ENCODE data around the gene GXYLT2. TPM values are rescaled to one million over a fixed set of nuclear protein-coding genes. Genes with fewer than 3 reads are reported as not detected.

Gene GXYLT2
- total RNA-seq, 2 donors from 2014 or later = 32.4 to 35.1 TPM

- no peaks in the 10 kb centered on the region for H3K36me3 ChIP-seq
- H3K9me3 ChIP-seq = no peaks in the 10 kb centered on the region
- H3K4me3 ChIP-seq = no peak overlapping the region
- no peak overlapping the region for H3K27ac ChIP-seq
- H3K27me3 ChIP-seq (replicated peaks; ENCODE audit: insufficient read depth) = no peaks in the 10 kb centered on the region
- peaks cover 7% of the 10 kb centered on the region in 2 donors for H3K4me1 ChIP-seq (ENCODE audit: control insufficient read depth in 1 of 2, low read depth in 2 of 2)
- TF ChIP-seq CTCF (IDR thresholded peaks at IDR 0.05) = no peak
- ATAC-seq (ENCODE audit: insufficient number of reproducible peaks, low FRiP score, low read depth) = no peak
- DNase-seq (ENCODE audit: low spot score) = no peak
These were observed 105.5 kb downstream of the GXYLT2 start for GRCh38 chr3:72993391-72993790.

- ATAC-seq (ENCODE audit: insufficient number of reproducible peaks, low FRiP score, low read depth) = no peak
- Histone ChIP-seq H3K9me3 (no peaks in the 10 kb centered on the region), H3K36me3 (no peaks in the 10 kb centered on the region), H3K4me1 (ENCODE audit: control insufficient read depth in 1 of 2, low read depth in 2 of 2) (peaks cover 26 to 27% of the 10 kb centered on the region in 2 donors), H3K4me3 (no peak overlapping the region), H3K27ac (peak overlapping the region in 1 of 2 donors; percentile 85), H3K27me3 (replicated peaks; ENCODE audit: insufficient read depth) (no peaks in the 10 kb centered on the region)
- TF ChIP-seq CTCF (IDR thresholded peaks at IDR 0.05) = no peak
- DNase-seq (ENCODE audit: low spot score) = no peak
These were observed 107.5 kb downstream of the GXYLT2 start for GRCh38 chr3:72995337-72995736.

GRCh38 chr3:72996121-72996472, 108.3 kb downstream of the GXYLT2 start:
- H3K4me1 ChIP-seq (ENCODE audit: control insufficient read depth in 1 of 2, low read depth in 2 of 2) = peaks cover 34% of the 10 kb centered on the region in 2 donors
- H3K36me3 ChIP-seq = no peaks in the 10 kb centered on the region
- no peak for TF ChIP-seq CTCF (IDR thresholded peaks at IDR 0.05)
- DNase-seq (ENCODE audit: low spot score) = no peak
- H3K4me3 ChIP-seq = peak overlapping the region; percentile 87
- H3K27ac ChIP-seq = peak overlapping the region; percentile 85 to 90
- no peaks in the 10 kb centered on the region for H3K27me3 ChIP-seq (replicated peaks; ENCODE audit: insufficient read depth)
- ATAC-seq (ENCODE audit: insufficient number of reproducible peaks, low FRiP score, low read depth) = no peak
- no peaks in the 10 kb centered on the region for H3K9me3 ChIP-seq

GRCh38 chr3:72996473-72997333, 108.9 kb downstream of the GXYLT2 start, which contains the start of gene PPP4R2:
PPP4R2 (plus strand) TSS chr3:72996811; CDS start chr3:72997038, 227 bp downstream.
- Histone ChIP-seq H3K36me3 (no peaks in the 10 kb centered on the region), H3K9me3 (no peaks in the 10 kb centered on the region), H3K27ac (peak within 1 kb of the TSS; percentile 85 to 90), H3K27me3 (replicated peaks; ENCODE audit: insufficient read depth) (no peaks in the 10 kb centered on the region), H3K4me1 (ENCODE audit: control insufficient read depth in 1 of 2, low read depth in 2 of 2) (peaks cover 35 to 40% of the 10 kb centered on the region in 2 donors), H3K4me3 (peak within 1 kb of the TSS; percentile 87)
- ATAC-seq (ENCODE audit: insufficient number of reproducible peaks, low FRiP score, low read depth) (peak; percentile 82), DNase-seq (ENCODE audit: low spot score) (peak; percentile 56)
- no peak for TF ChIP-seq CTCF (IDR thresholded peaks at IDR 0.05)

- Histone ChIP-seq H3K27me3 (replicated peaks; ENCODE audit: insufficient read depth) (no peaks in the 10 kb centered on the region), H3K27ac (peak overlapping the region; percentile 85 to 90), H3K4me3 (peak overlapping the region; percentile 87), H3K9me3 (no peaks in the 10 kb centered on the region), H3K36me3 (peaks cover 3% of the 10 kb centered on the region), H3K4me1 (ENCODE audit: control insufficient read depth in 1 of 2, low read depth in 2 of 2) (peaks cover 39 to 47% of the 10 kb centered on the region in 2 donors)
- no peak for ATAC-seq (ENCODE audit: insufficient number of reproducible peaks, low FRiP score, low read depth)
- no peak for DNase-seq (ENCODE audit: low spot score)
- peak; percentile 29 for TF ChIP-seq CTCF (IDR thresholded peaks at IDR 0.05)
These were observed 109.6 kb downstream of the GXYLT2 start for GRCh38 chr3:72997421-72997961.
